ENCODE measurements around the gene RIC3. TPM values are rescaled to one million over a fixed set of nuclear protein-coding genes. Genes with fewer than 3 reads are reported as not detected.
A peak's percentile ranks its signal among the peaks of the same experiment; 100 is the strongest.

Gene RIC3
- total RNA-seq, 1 donor from 2014 or later: 3.0 TPM

DNA sequence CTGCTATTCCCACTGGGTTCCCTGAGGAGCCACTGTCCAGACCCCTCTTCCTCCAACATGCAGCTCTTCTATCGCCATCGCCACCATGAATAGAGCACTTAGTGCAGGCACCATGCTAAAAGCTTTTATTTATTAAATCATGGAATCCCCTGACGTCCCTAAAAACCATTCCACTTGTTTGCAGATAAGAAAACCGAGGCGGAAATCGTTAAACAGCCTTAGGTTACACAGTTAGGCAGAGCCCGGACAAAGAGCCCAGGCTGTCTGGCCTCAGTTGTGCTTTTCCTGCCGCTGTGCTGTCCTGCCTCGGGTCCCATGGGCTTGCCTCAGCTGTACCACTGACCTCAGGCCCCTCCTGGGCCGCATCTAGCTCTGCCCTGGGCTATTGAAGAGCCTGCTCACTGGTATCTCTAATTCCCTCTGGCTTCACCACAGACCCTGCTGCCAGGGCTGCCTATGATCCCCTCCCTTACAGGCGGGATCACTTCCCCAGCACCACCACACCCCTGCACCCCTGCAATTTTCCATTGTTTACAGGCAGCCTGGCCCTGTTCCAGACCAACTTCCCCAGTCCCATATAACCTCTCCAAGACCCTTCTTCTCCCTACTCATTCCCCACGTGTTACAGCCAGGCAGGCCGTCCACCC, 100.8 kb downstream of the RIC3 start:
- FAIRE-seq (no peak), DNase-seq (ENCODE audit: low read depth) (no peak)
- H3K4me1 ChIP-seq (ENCODE audit: insufficient read depth, low read length): peaks cover 18% of the 10 kb centered on the region
- H3K9ac ChIP-seq (ENCODE audit: low read length): peak overlapping the region; percentile 13
- no peak overlapping the region for H3K27ac ChIP-seq (ENCODE audit: low read depth, low read length)
- Mint-ChIP-seq H3K4me3 (ENCODE audit: unreplicated experiment) (no peak overlapping the region), H3K36me3 (ENCODE audit: low read depth, unreplicated experiment) (no peaks in the 10 kb centered on the region), H3K4me1 (ENCODE audit: low read depth, unreplicated experiment) (peaks cover 25% of the 10 kb centered on the region), H3K9me3 (ENCODE audit: unreplicated experiment) (no peaks in the 10 kb centered on the region), H3K27ac (ENCODE audit: unreplicated experiment) (peak overlapping the region; percentile 28), H3K27me3 (ENCODE audit: low read depth, unreplicated experiment) (peaks cover 51% of the 10 kb centered on the region)
- peaks cover 8% of the 10 kb centered on the region for H4K20me1 ChIP-seq (ENCODE audit: insufficient read depth, low read length)
- peak overlapping the region; percentile 77 for H3K4me2 ChIP-seq (ENCODE audit: low read length)
- no peak overlapping the region for H2AFZ ChIP-seq (ENCODE audit: low read depth, low read length)
- H3K79me2 ChIP-seq (ENCODE audit: insufficient read depth, low read length): no peaks in the 10 kb centered on the region
- H3K4me3 ChIP-seq (ENCODE audit: insufficient read depth, low read depth, low read length): no peak overlapping the region
- no peaks in the 10 kb centered on the region for H3K36me3 ChIP-seq (ENCODE audit: insufficient read depth, low read length)
- TF ChIP-seq EZH2 (IDR thresholded peaks at IDR 0.05; ENCODE audit: insufficient read depth, low read length): no peak
- TF ChIP-seq CTCF (IDR thresholded peaks at IDR 0.05; ENCODE audit: insufficient read depth, low read depth, low read length): no peak
- no peaks in the 10 kb centered on the region for H3K9me3 ChIP-seq (ENCODE audit: insufficient read depth, low read depth, low read length)
- peaks cover 30% of the 10 kb centered on the region for H3K27me3 ChIP-seq (ENCODE audit: insufficient read depth, low read length)

GRCh38 chr11:8067567-8067928, 101.3 kb downstream of the RIC3 start:
- no peaks in the 10 kb centered on the region for H3K36me3 ChIP-seq (ENCODE audit: insufficient read depth, low read length)
- peaks cover 18% of the 10 kb centered on the region for H3K4me1 ChIP-seq (ENCODE audit: insufficient read depth, low read length)
- H4K20me1 ChIP-seq (ENCODE audit: insufficient read depth, low read length): peaks cover 8% of the 10 kb centered on the region
- no peak overlapping the region for H2AFZ ChIP-seq (ENCODE audit: low read depth, low read length)
- Mint-ChIP-seq H3K27me3 (ENCODE audit: low read depth, unreplicated experiment) (peaks cover 50% of the 10 kb centered on the region), H3K9me3 (ENCODE audit: unreplicated experiment) (no peaks in the 10 kb centered on the region), H3K27ac (ENCODE audit: unreplicated experiment) (no peak overlapping the region), H3K4me3 (ENCODE audit: unreplicated experiment) (no peak overlapping the region), H3K36me3 (ENCODE audit: low read depth, unreplicated experiment) (no peaks in the 10 kb centered on the region), H3K4me1 (ENCODE audit: low read depth, unreplicated experiment) (peaks cover 25% of the 10 kb centered on the region)
- DNase-seq (ENCODE audit: low read depth) (no peak), FAIRE-seq (no peak)
- TF ChIP-seq EZH2 (IDR thresholded peaks at IDR 0.05; ENCODE audit: insufficient read depth, low read length): no peak
- no peak for TF ChIP-seq CTCF (IDR thresholded peaks at IDR 0.05; ENCODE audit: insufficient read depth, low read depth, low read length)
- H3K79me2 ChIP-seq (ENCODE audit: insufficient read depth, low read length): no peaks in the 10 kb centered on the region
- H3K27ac ChIP-seq (ENCODE audit: low read depth, low read length): no peak overlapping the region
- no peak overlapping the region for H3K4me2 ChIP-seq (ENCODE audit: low read length)
- peaks cover 25% of the 10 kb centered on the region for H3K27me3 ChIP-seq (ENCODE audit: insufficient read depth, low read length)
- no peak overlapping the region for H3K4me3 ChIP-seq (ENCODE audit: insufficient read depth, low read depth, low read length)
- H3K9ac ChIP-seq (ENCODE audit: low read length): no peak overlapping the region
- H3K9me3 ChIP-seq (ENCODE audit: insufficient read depth, low read depth, low read length): no peaks in the 10 kb centered on the region

DNA sequence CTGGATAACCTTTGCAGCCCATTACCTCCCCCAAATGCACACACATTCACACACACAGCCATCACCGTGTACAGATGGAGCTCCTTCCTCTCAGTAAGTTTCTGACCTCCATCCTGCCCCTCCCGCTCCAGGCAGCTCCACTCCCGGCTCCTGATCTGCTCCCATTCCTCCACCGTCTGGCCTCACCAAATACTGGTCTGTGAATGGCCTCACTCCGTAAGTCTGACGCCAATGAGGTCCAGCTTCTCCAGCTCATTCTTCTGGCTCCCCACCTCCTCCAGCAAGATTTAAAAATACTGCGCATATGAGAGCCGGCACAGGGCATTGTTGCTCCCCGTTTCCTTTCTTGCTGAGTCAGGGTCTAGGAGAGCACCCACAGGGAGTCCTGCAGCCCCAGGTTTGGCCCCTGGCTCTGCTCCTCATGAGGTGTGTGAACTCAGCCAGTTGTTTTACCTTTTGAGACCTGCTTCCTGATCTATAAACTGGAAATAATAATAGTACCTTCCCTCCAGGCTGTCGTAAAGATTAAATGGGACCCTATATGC, 101.8 kb downstream of the RIC3 start:
- H3K4me1 ChIP-seq (ENCODE audit: insufficient read depth, low read length): peaks cover 18% of the 10 kb centered on the region
- DNase-seq (ENCODE audit: low read depth) (no peak), FAIRE-seq (no peak)
- Mint-ChIP-seq H3K36me3 (ENCODE audit: low read depth, unreplicated experiment) (no peaks in the 10 kb centered on the region), H3K9me3 (ENCODE audit: unreplicated experiment) (no peaks in the 10 kb centered on the region), H3K27me3 (ENCODE audit: low read depth, unreplicated experiment) (peaks cover 46% of the 10 kb centered on the region), H3K4me3 (ENCODE audit: unreplicated experiment) (no peak overlapping the region), H3K27ac (ENCODE audit: unreplicated experiment) (no peak overlapping the region), H3K4me1 (ENCODE audit: low read depth, unreplicated experiment) (peaks cover 25% of the 10 kb centered on the region)
- no peak overlapping the region for H2AFZ ChIP-seq (ENCODE audit: low read depth, low read length)
- H3K27ac ChIP-seq (ENCODE audit: low read depth, low read length): no peak overlapping the region
- no peaks in the 10 kb centered on the region for H3K79me2 ChIP-seq (ENCODE audit: insufficient read depth, low read length)
- H3K4me2 ChIP-seq (ENCODE audit: low read length): no peak overlapping the region
- TF ChIP-seq EZH2 (IDR thresholded peaks at IDR 0.05; ENCODE audit: insufficient read depth, low read length): no peak
- no peak for TF ChIP-seq CTCF (IDR thresholded peaks at IDR 0.05; ENCODE audit: insufficient read depth, low read depth, low read length)
- no peaks in the 10 kb centered on the region for H3K9me3 ChIP-seq (ENCODE audit: insufficient read depth, low read depth, low read length)
- H3K27me3 ChIP-seq (ENCODE audit: insufficient read depth, low read length): peaks cover 20% of the 10 kb centered on the region
- H4K20me1 ChIP-seq (ENCODE audit: insufficient read depth, low read length): peaks cover 8% of the 10 kb centered on the region
- no peak overlapping the region for H3K9ac ChIP-seq (ENCODE audit: low read length)
- no peak overlapping the region for H3K4me3 ChIP-seq (ENCODE audit: insufficient read depth, low read depth, low read length)
- no peaks in the 10 kb centered on the region for H3K36me3 ChIP-seq (ENCODE audit: insufficient read depth, low read length)
